Measurements from ENCODE around the gene LAMC2.

The LAMC2 gene

DNA sequence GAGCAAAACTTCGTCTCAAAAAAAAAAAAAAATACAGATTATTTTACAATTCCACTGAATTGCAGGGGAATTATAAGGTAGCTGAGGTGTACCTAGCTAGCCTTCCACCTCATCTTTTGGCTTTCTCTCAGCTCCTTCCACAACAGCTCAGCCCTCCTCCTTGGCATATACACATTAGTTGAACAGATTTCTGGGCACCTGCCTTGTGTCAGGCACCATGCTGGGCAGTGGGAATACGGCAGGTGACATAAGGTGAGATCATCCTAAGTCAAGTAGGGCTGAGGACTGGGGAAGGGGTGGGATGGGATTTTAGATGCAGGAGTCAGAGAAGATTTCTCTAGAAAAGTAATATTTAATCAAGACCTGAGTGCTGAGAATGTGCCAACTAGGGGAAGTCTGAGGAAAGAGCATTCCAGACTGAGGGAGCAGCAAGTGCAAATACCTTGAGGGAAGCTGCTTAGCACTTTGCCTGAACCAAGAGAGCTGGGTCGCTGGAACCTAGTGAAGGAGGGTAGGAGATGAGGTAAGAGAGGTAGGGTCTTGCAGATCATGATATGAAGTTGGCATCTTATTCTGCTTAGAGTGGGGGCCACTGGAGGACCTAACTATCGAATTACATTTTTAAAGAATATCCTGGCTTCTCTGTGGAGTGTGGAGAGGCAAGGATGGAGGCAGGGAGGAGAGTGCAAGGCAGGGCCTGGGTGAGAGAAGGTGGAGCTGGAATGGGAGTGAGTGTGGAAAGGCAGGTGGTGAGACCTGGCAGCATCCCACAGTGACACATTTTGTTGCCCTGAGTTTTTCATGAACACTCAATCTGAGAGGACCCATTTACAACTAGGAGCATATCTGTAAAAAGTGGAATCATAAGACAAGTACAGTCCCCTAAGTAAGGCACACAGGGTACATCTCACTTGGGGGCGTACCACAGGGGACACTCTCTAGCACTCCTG lies 28.2 kb downstream of the LAMC2 start:
- no peak for DNase-seq (ENCODE audit: low spot score)

DNA sequence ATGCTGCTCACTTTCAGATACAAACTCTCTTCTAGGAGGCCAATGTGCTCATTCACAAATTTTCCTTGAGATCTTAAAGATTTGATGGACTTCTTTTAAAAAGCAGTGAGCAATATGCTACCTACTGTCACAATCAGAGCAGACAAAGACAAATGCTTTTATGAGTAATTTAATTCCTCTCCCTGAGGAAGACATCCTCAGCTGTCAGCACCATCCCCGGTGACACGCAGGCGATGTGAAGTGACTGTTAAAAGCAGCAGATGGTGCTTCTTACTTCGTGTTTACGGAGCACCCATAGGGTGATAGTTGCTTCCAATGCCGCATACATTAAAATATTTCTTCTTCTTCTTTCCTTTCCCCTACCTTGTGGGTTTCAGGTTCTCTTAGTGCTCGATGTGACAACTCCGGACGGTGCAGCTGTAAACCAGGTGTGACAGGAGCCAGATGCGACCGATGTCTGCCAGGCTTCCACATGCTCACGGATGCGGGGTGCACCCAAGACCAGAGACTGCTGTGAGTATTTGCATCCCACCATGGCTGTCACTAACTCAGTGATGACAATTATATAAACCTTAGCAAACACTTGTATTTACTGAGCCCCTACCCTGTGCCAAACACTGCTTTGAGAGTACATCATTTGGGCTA lies 29.1 kb downstream of the LAMC2 start:
- no peak for DNase-seq (ENCODE audit: low spot score)

DNA sequence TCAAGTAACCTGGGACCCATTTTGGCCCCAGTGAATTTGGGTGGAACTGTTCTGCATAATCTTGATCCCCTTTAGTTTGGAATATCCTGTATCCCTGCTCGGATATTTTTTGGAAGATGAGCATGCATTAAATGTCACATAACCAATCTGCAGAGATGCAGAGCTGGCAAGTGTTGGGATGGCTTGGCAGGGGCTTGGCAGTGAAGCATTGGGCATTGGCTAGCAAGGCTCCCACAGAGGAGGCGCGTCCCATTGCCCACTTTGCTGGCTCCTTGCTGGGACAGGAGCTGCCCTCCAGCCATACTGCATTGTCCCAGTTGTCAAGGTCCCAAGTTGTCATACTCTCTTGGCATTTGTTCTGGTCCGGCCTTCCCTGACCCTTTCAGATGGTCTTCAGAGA lies 29.9 kb downstream of the LAMC2 start:
- no peak for DNase-seq (ENCODE audit: low spot score)

DNA sequence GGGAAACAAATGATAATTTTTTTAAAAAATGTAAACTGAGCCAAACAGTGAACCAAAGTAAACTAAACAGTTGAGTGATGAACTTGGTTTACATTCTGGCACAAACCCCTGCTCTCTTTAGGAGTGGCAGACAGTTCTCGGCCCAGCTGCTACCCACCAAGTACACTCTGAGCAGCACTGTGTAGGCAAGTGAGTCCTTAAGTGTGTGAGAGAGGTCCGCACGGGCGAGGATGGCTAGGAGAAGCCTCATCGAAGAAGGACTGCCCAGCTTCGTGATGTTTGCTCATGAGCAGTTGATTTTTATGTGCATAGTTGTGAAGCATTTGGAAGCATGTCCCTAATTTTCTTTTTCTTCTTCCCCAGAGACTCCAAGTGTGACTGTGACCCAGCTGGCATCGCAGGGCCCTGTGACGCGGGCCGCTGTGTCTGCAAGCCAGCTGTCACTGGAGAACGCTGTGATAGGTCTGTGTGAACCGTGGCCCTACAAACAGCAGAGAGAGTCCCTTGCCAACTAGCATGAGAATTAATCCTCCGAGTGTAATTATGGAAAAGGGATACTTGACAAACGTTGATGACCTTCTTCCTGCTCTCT lies 32.1 kb downstream of the LAMC2 start:
- no peak for DNase-seq (ENCODE audit: low spot score)

GRCh38 chr1:183218971-183219615 lies 33.0 kb downstream of the LAMC2 start:
- DNase-seq (ENCODE audit: low spot score): no peak

DNA sequence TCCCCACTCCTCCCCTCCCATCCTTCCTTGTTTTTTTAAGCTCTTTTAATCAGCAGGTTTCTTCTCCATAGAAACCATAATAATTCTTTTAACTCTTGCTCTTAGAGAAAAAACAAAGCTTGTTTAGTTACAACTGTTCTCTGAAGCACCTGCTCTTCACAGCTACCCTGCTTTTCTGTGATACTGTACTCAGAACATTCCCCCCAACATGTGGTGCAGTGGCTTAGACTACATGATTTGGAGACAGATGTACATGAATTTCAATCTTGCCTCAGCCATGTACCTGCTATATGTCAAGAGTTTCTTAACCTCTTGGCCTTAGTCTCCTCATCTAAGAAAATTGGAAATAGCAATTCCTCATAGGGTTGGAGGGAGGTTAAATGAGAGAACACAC lies 33.5 kb downstream of the LAMC2 start:
- no peak for DNase-seq (ENCODE audit: low spot score)

DNA sequence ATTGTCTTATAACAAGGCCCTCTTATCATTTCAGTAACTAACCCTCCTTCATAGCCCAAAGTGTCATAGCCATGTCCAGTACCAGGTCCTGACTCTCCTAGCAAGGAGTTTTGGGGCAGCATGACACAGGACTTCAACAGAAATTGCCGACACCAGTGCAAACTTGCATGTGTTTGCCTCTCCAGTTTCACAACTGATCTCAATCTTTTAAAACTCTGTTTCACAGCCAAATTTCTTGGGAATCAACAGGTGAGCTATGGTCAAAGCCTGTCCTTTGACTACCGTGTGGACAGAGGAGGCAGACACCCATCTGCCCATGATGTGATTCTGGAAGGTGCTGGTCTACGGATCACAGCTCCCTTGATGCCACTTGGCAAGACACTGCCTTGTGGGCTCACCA lies 36.8 kb downstream of the LAMC2 start:
- DNase-seq (ENCODE audit: low spot score): no peak

DNA sequence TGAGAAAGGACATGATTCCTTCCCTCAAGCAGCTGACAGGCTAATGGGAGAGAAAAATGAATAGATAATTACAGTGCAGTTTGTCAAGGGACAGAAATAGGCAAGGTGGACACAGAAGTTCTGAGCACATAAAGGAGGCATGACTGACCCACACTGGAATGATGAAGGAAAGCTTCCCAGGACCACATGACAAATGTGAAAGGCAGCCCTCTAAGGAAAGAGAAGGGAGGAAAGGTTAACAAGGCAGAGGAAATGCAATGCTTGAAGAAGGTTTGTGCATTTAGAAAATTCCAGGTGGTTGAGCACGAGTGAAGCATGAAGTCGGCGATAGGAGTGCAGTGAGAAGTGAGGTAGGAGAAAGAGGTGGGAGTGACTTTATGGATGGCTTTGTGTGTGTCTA lies 37.4 kb downstream of the LAMC2 start:
- DNase-seq (ENCODE audit: low spot score): no peak

- no peak for DNase-seq (ENCODE audit: low spot score)
These were observed 40.3 kb downstream of the LAMC2 start for GRCh38 chr1:183226361-183226760.

GRCh38 chr1:183226963-183227362 lies 40.9 kb downstream of the LAMC2 start:
- DNase-seq (ENCODE audit: low spot score): no peak

GRCh38 chr1:183227422-183228346 lies 41.6 kb downstream of the LAMC2 start:
- DNase-seq (ENCODE audit: low spot score): peak; percentile 36

- no peak for DNase-seq (ENCODE audit: low spot score)
These were observed 42.5 kb downstream of the LAMC2 start for GRCh38 chr1:183228347-183229220.

- DNase-seq (ENCODE audit: low spot score): no peak
These were observed 44.3 kb downstream of the LAMC2 start for GRCh38 chr1:183230413-183230812.

- DNase-seq (ENCODE audit: low spot score): no peak
These were observed 45.5 kb downstream of the LAMC2 start for GRCh38 chr1:183231545-183231944.

DNA sequence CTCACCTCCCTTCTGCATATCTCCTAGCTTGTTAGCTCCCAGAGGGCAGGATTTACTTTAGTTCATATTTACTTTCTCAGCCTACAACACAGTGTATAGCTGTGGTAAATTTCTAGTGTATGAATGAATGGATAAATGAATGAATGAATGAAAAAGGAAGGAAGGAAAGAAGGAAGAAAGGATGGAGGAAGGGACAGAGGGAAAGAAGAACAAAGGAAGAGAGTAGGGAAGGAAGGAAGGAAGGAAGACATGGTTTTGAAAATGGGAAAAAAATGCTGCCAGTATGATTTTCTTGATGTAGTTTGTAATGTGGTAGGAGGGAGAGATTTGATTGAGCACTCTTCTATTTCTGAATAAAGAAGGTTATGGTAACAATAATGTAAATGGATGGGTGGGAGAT lies 47.0 kb downstream of the LAMC2 start:
- DNase-seq (ENCODE audit: low spot score): no peak

- peak; percentile 90 for DNase-seq (ENCODE audit: low spot score)
These were observed 48.8 kb downstream of the LAMC2 start for GRCh38 chr1:183234660-183235476.

DNA sequence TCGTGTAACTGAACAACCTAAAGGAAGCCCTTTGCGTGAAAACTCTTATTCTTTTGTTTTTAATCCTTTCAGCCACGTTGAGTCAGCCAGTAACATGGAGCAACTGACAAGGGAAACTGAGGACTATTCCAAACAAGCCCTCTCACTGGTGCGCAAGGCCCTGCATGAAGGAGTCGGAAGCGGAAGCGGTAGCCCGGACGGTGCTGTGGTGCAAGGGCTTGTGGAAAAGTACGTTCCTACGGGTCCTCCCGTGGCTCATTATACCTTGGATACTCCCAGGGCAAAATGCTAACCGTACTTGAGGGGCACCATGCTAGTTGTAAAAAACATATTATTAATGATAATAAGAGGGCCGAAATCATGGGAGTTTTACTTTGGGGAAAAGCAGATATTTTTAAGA lies 49.4 kb downstream of the LAMC2 start:
- no peak for DNase-seq (ENCODE audit: low spot score)

- no peak for DNase-seq (ENCODE audit: low spot score)
These were observed 50.2 kb downstream of the LAMC2 start for GRCh38 chr1:183236158-183236725.

GRCh38 chr1:183237046-183237445 lies 51.0 kb downstream of the LAMC2 start:
- DNase-seq (ENCODE audit: low spot score): no peak

Data from RKO (cell line).